Osteocyte (in vitro differentiated cells): Measurements from ENCODE around the gene PLEKHD1. TPM values are rescaled to one million over a fixed set of nuclear protein-coding genes. Genes with fewer than 3 reads are reported as not detected.

Experiments used
- DNase-seq: peaks from one replicate; pipeline ENCODE4 v3.0.0; 2021; ENCODE audit warnings: mixed read lengths; ENCODE audit not compliant: unreplicated experiment; ENCODE audit errors: extremely low spot score
- H3K27ac Mint-ChIP-seq: one replicate; pipeline ENCODE4 v1.8.0; 2021; ENCODE audit warnings: mild to moderate bottlenecking, mixed read lengths; ENCODE audit not compliant: unreplicated experiment
- H3K27me3 Mint-ChIP-seq: one replicate; pipeline ENCODE4 v1.8.0; 2021; ENCODE audit warnings: mixed read lengths; ENCODE audit not compliant: unreplicated experiment
- H3K36me3 Mint-ChIP-seq: one replicate; pipeline ENCODE4 v1.8.0; 2021; ENCODE audit warnings: mixed read lengths; ENCODE audit not compliant: unreplicated experiment
- H3K4me1 Mint-ChIP-seq: one replicate; pipeline ENCODE4 v1.8.0; 2021; ENCODE audit warnings: mixed read lengths; ENCODE audit not compliant: unreplicated experiment
- H3K4me3 Mint-ChIP-seq: one replicate; pipeline ENCODE4 v1.8.0; 2021; ENCODE audit warnings: mild to moderate bottlenecking, moderate library complexity, mixed read lengths; ENCODE audit not compliant: unreplicated experiment
- H3K9me3 Mint-ChIP-seq: one replicate; pipeline ENCODE4 v1.8.0; 2021; ENCODE audit warnings: mixed read lengths; ENCODE audit not compliant: unreplicated experiment
- CTCF ChIP-seq: fragments of 200-600 bp; sonication (generic); IDR thresholded peaks from 2 replicates; pipeline ENCODE4 v1.5.0; 2021; ENCODE audit warnings: antibody characterized with exemption, mild to moderate bottlenecking, moderate library complexity
- total RNA-seq: library from RNA; stranded (reverse); gene quantifications from 2 replicates; pipeline ENCODE4 v1.2.1, GENCODE V29; 2021

Gene PLEKHD1
- total RNA-seq, 1 donor from 2014 or later = 0.08 TPM

GRCh38 chr14:69506241-69506595 lies 21.7 kb downstream of the PLEKHD1 start:
- Mint-ChIP-seq H3K9me3 (no peaks in the 10 kb centered on the region), H3K4me1 (peaks cover 3% of the 10 kb centered on the region), H3K36me3 (no peaks in the 10 kb centered on the region), H3K4me3 (no peak overlapping the region), H3K27ac (no peak overlapping the region), H3K27me3 (peaks cover 45% of the 10 kb centered on the region)
- no peak for DNase-seq
- no peak for TF ChIP-seq CTCF

- H3K27ac Mint-ChIP-seq = no peak overlapping the region
- no peaks in the 10 kb centered on the region for H3K4me1 Mint-ChIP-seq
- DNase-seq = no peak
- no peak overlapping the region for H3K4me3 Mint-ChIP-seq
- H3K36me3 Mint-ChIP-seq = no peaks in the 10 kb centered on the region
- H3K27me3 Mint-ChIP-seq = peaks cover 53% of the 10 kb centered on the region
- no peak for TF ChIP-seq CTCF
- H3K9me3 Mint-ChIP-seq = no peaks in the 10 kb centered on the region
These were observed 34.0 kb downstream of the PLEKHD1 start for GRCh38 chr14:69518289-69519101.

GRCh38 chr14:69519204-69520100 lies 34.9 kb downstream of the PLEKHD1 start:
- no peak for TF ChIP-seq CTCF
- H3K4me1 Mint-ChIP-seq = no peaks in the 10 kb centered on the region
- H3K27me3 Mint-ChIP-seq = peaks cover 50% of the 10 kb centered on the region
- no peak for DNase-seq
- no peak overlapping the region for H3K4me3 Mint-ChIP-seq
- no peaks in the 10 kb centered on the region for H3K36me3 Mint-ChIP-seq
- H3K27ac Mint-ChIP-seq = no peak overlapping the region
- no peaks in the 10 kb centered on the region for H3K9me3 Mint-ChIP-seq

- H3K27me3 Mint-ChIP-seq = peaks cover 48% of the 10 kb centered on the region
- no peak for DNase-seq
- TF ChIP-seq CTCF = no peak
- H3K4me1 Mint-ChIP-seq = no peaks in the 10 kb centered on the region
- H3K9me3 Mint-ChIP-seq = no peaks in the 10 kb centered on the region
- no peak overlapping the region for H3K27ac Mint-ChIP-seq
- H3K36me3 Mint-ChIP-seq = no peaks in the 10 kb centered on the region
- H3K4me3 Mint-ChIP-seq = no peak overlapping the region
These were observed 37.5 kb downstream of the PLEKHD1 start for GRCh38 chr14:69522026-69522425.

- no peaks in the 10 kb centered on the region for H3K9me3 Mint-ChIP-seq
- no peak for TF ChIP-seq CTCF
- no peak for DNase-seq
- peaks cover 36% of the 10 kb centered on the region for H3K27me3 Mint-ChIP-seq
- no peaks in the 10 kb centered on the region for H3K4me1 Mint-ChIP-seq
- H3K4me3 Mint-ChIP-seq = no peak overlapping the region
- H3K27ac Mint-ChIP-seq = no peak overlapping the region
- H3K36me3 Mint-ChIP-seq = no peaks in the 10 kb centered on the region
These were observed 41.4 kb downstream of the PLEKHD1 start for GRCh38 chr14:69525896-69526295.
